ENCODE results near the gene ELP2. TPM values are rescaled to one million over a fixed set of nuclear protein-coding genes. Genes with fewer than 3 reads are reported as not detected.

The ELP2 gene
- total and polyA plus RNA-seq, 2 donors (not counting 3 experiments of a cell fraction or from before 2014, with no cell fraction given): 37.8 to 90.5 TPM

- dilution Hi-C loops (cut with MboI; ENCODE audit: extremely low pct_ligation_motif_present, low sequenced_read_pairs) (no loop called here), intact Hi-C loops (cut with micrococcal nuclease) (loop anchor here (1.0 to 10.0 kb wide), 9 partner anchors 32 to 712 kb away; partner anchors contain the start of genes ELP2 and SLC39A6)
- TF ChIP-seq MYC (IDR thresholded peaks at IDR 0.05; ENCODE audit: low read depth, low read length) (no peak), MAX (IDR thresholded peaks at IDR 0.05; ENCODE audit: insufficient read depth, insufficient read length) (no peak), EZH2 (IDR thresholded peaks at IDR 0.05; ENCODE audit: borderline replicate concordance, low read depth, low read length, severe bottlenecking) (no peak), POLR2A (IDR thresholded peaks at IDR 0.05; ENCODE audit: low read depth, low read length) (no peak), POLR2AphosphoS5 (IDR thresholded peaks at IDR 0.05; ENCODE audit: insufficient read depth, low read depth, low read length) (no peak), JUN (IDR thresholded peaks at IDR 0.05; ENCODE audit: borderline replicate concordance, insufficient read depth, insufficient read length, low read depth) (no peak), GATA2 (IDR thresholded peaks at IDR 0.05; ENCODE audit: insufficient read depth, insufficient read length, low read depth, low read length) (no peak), FOS (IDR thresholded peaks at IDR 0.05; ENCODE audit: borderline replicate concordance, insufficient read depth, low read length) (no peak), CTCF (IDR thresholded peaks at IDR 0.05; ENCODE audit: extremely low read depth in 1 of 2, insufficient read depth in 1 of 2, low read depth in 1 of 2, low read length in 2 of 2) (no peak)
- Histone ChIP-seq H3K79me2 (ENCODE audit: control insufficient read depth, insufficient read depth, low read length) (no peaks in the 10 kb centered on the region), H3K27me3 (ENCODE audit: control insufficient read depth in 2 of 2, insufficient read depth in 2 of 2, low read length in 2 of 2) (peaks cover 15 to 16% of the 10 kb centered on the region in 2 experiments), H4K20me1 (replicated peaks; ENCODE audit: control insufficient read depth, extremely low read depth, insufficient read depth, low read length) (no peaks in the 10 kb centered on the region), H3K4me3 (replicated peaks in 1 of 3; ENCODE audit: insufficient read depth in 1 of 3, low read depth in 1 of 3, low read length in 3 of 3) (no peak overlapping the region), H3K9ac (replicated peaks; ENCODE audit: extremely low read depth, insufficient read depth, low read length) (no peak overlapping the region), H3K9me1 (replicated peaks; ENCODE audit: control insufficient read depth, extremely low read depth, insufficient read depth, low read length) (no peaks in the 10 kb centered on the region), H3K4me1 (ENCODE audit: control insufficient read depth, extremely low read depth, insufficient read depth, low read length) (no peaks in the 10 kb centered on the region), H3K27ac (ENCODE audit: insufficient read depth, low read depth, low read length) (no peak overlapping the region), H2AFZ (ENCODE audit: low read depth, low read length) (no peak overlapping the region), H3K36me3 (ENCODE audit: control insufficient read depth in 2 of 2, extremely low read depth in 1 of 2, insufficient read depth in 2 of 2, low read length in 2 of 2) (no peaks in the 10 kb centered on the region), H3K4me2 (ENCODE audit: insufficient read depth, low read length) (no peak overlapping the region), H3K9me3 (replicated peaks; ENCODE audit: control insufficient read depth, insufficient read depth, low read length) (no peaks in the 10 kb centered on the region)
- CTCF ChIA-PET: interaction anchor here (1.0 to 7.1 kb wide), 3 partner anchors 79 to 474 kb away, joined by 3 to 386 read pairs (median 5); no protein-coding TSS in a partner anchor
- POLR2A ChIA-PET: interaction anchor here (0.6 kb wide), 1 partner anchor 27 kb away, joined by 4 read pairs; no protein-coding TSS in a partner anchor
- FAIRE-seq: no peak
- no TSS peak for BruUV-seq (replicated peaks)
- DNase-seq (ENCODE audit: low read depth, low spot score): no peak
Measured at GRCh38 chr18:36096955-36097354, 32.7 kb upstream of the ELP2 start.
